ENCODE measurements around the gene NMU.
A peak's percentile ranks its signal among the peaks of the same experiment; 100 is the strongest.
"Not testable (repeated sequence)": the region's sequence is repeated elsewhere in the genome, so short reads cannot be mapped to it uniquely, and the experiment has no call there.

Gene NMU

DNA sequence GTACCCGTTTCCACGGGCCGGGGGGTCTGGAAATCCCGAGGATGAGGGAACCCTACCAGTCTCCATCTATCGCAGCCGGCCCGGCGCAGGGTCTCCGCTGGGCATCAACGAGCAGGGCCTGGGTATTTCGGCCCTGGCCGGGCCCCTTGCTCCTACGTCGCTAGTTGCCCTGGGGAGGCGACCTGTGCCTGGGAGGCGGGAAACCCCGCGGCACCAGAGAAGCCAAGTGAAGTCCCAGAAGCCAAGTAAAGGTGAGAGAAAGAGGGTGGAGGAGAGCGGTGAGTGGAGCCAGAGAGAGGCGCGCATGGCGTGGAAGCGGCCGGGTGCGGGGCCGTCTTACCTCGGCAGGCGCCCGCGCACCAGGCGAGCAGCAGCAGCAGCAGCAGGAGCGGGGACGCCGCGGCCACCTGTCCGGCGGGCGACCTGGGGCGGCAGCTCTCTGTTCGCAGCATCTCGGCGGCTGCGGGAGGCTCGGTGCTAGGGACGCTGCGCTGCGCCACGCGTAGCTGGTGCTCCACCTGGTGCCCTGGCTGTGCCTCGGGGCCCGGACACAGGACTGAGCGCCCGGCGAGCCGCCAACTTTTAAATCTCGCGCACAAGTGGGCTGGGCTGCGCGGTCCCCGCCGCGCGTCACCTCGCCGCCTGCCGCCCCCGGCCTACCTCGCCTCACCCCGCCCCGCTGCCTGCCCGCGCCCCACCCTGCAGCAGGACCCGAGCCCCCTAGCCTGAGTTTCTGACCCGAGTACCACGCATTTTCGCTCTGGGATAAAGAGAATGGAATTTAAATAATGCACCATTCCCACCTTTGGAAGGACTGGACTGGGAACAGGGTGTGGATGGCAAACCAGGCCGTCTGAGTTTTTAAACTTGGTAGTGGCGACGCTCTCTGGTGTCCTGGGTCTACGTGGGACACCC, at the start of gene NMU:
Gene NMU (minus strand): TSS at position 558 of the 915 bp plus-strand sequence. CDS start 106 bp downstream, at position 452.
- DNase-seq: peak; percentile 21

- DNase-seq: no peak
Measured at GRCh38 chr4:55684276-55684675, 48.2 kb upstream of the NMU start.

GRCh38 chr4:55682797-55683196, 46.7 kb upstream of the NMU start:
- not testable (repeated sequence) for DNase-seq

- no peak for DNase-seq
Measured at GRCh38 chr4:55682295-55682694, 46.2 kb upstream of the NMU start.

DNA sequence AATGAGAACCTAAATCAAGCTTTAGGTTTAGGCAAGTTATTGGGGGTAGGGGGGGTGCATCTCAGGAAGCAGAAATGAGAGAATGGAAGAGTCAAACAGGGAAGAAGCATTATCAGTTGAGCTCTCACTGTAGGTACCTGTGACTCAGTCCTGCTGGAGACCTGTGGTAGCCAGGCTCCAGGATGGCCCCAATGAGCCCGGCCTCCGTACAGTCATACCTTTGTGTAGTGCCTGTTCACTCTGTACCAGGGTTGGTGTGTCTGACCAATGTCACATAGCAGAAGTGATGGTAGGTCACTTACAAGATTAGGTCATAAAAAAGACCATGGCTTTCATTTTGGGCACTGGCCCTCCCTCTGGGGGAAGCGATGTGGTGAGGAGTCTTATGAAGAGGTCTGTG, 45.3 kb upstream of the NMU start:
- DNase-seq: no peak

- no peak for DNase-seq
Measured at GRCh38 chr4:55675196-55675793, 39.2 kb upstream of the NMU start.

DNA sequence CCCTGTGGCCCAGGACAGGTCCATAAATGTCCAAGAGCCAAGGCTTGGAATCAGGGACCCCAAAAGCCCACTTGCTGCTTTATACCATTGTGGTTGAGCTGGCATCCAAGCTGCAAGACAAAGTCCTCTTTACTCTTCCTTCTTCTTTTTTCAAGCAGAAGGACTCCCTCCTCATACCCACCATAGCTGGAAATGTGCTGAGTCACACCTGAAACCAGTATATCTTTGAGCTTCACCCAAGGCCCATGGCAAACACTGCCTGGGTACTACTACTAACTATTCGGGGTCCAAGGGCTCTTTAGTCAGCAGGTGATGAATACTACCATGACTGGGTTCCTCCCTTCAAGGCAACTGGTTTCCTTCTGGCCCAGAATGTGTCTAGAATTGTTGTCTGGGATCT, 37.3 kb upstream of the NMU start:
- DNase-seq: no peak

DNA sequence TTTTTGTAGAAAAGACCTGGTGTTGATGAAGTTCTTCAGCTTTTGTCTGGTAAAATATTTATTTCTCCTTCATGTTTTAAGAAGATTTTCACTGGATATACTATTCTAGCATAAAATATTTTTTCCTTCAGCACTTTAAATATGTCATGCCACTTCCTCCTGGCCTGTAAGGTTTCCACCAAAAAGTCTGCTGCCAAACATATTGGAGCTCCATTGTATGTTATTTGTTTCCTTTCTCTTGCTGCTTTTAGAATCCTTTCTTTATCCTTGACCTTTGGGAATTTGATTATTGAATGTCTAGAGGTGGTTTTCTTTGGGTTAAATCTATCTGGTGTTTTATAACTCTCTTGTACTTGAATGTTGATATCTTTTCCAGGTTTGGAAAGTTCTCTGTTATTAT, 35.6 kb upstream of the NMU start:
- no peak for DNase-seq

GRCh38 chr4:55670695-55671094, 34.6 kb upstream of the NMU start:
- DNase-seq: no peak

GRCh38 chr4:55668449-55668848, 32.4 kb upstream of the NMU start:
- DNase-seq: no peak

DNA sequence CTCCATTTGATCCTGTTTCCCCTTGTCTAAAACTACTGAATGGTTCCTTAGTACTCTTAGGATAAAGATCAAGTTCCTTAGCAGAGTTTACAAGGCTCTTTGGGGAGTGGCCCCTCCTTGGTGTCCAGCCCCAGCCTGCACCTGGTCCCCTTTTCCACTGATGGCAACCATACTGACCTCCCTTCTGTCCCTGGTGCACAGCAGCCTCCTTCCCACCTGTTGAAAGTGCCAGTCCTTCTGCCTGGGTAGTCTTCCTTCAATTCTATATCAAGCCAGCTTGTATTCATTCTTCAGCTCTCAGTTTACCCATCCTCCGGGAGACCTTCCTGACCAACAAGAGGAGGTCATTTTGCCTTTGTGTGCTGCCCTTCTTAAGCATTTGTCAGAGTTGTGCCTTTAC, 30.4 kb upstream of the NMU start:
- DNase-seq: no peak

DNA sequence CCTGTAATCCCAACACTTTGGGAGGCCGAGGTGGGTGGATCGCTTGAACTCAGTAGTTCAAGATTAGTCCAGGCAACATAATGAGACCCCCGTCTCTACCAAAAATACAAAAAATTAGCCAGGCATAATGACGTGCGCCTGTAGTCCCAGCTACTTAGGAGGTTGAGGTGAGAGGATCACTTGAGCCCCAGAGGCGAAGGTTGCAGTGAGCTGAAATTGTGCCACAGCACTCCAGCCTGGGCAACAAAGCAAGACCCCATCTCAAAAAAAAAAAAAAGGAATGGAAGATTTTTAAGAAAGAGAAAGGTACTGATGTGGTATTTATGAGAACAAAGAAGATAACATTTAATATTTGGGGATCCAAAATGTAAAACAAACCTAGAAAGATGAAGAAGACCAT, 27.0 kb upstream of the NMU start:
- no peak for DNase-seq

DNA sequence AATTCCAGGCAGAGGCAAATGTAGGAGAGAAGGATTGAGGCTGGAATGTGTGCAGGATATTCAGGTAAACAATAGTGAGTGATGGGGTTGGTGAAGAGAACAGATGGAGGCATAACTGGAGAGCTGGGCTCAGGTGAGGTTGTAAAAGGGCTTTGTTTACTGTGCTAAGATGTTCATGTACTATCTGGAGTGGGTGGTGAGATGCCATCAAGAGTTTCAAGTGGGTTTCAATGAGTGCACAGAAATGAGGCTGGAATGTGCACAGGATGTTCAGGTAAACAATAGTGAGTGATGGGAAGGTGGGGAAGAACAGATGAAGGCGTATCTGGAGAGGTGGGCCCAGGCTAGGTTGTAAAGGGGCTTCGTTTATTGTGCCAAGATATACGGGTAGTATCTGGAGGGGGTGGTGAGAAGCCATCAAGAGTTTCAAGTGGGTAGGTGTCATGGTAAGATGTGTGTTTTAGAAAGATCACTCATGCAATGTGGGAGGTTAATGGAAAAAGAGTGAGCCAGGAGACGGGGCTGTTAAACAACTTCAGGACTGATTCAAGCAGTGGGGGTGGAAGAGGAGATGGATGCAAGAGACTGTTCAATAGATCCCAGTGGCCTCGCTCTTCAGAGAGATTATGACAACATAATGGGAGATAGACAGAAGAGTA, 25.4 kb upstream of the NMU start:
- DNase-seq: no peak

DNA sequence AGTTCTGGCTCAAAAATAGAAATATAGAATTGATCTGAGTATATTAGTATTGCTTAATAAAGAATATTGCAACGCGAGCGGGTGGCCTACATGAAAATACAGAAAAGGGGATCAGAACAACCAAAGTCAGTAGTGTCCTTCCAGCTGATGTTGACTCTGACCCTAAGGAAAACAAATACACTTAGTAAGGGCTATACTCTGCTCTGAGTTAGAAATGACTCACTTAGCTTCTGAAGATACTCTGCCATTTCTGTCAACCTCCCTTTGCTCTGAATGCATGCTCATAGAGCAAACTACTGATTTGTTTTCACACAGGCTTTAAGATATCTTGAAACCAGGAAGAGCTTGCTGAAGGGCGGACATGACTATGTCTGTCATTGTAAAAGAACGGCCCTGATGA, 22.6 kb upstream of the NMU start:
- DNase-seq: no peak

DNA sequence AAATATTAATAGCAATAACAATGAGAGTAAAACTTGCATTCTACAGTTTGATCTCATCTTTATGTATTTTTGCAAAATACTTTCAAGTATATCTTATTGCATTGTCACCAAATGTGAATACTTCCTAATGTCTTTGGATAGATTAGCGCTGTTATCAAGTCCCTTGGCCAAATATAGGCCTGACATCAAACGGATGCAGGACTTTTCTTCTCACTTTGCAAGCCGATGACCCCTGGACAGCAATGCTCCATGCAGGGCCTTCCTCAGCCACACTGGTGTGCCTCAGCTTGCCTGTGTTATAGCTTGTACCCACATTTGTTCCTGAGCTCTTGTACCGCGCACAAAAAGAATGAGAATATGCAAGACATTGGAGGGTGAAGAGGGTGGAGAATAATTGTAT, 18.0 kb upstream of the NMU start:
- DNase-seq: no peak

- no peak for DNase-seq
Measured at GRCh38 chr4:55650483-55650882, 14.4 kb upstream of the NMU start.

DNA sequence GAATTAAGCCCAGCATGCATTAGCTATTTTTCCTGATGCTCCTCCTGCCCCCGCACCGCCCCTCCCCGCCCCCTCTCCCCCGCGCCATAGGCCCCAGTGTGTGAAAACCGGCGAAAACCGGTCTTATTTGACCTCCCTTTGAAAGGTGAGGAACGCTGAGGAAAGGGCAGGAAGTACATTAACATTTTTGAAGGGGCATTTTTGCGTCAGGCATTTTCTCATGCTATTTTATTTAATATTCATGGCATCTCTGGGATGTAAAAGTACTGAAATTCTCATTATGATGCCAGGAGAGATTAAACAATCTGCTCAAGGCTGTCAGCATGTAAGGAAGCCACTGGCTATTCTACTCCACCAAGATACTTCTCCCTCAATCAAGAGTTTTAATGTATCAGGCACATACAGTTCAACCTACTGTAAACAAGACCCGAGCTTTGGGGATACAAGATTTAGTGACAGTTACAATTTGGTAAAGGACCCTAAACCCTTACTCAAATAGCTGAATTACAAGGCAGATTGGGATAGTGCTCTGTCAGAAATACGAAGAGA, 1.2 kb upstream of the NMU start:
- DNase-seq: no peak

- DNase-seq: no peak
Measured at GRCh38 chr4:55636656-55636999, 530 bp upstream of the NMU start.

- no peak for DNase-seq
Measured at GRCh38 chr4:55635282-55635681, 816 bp downstream of the NMU start.

DNA sequence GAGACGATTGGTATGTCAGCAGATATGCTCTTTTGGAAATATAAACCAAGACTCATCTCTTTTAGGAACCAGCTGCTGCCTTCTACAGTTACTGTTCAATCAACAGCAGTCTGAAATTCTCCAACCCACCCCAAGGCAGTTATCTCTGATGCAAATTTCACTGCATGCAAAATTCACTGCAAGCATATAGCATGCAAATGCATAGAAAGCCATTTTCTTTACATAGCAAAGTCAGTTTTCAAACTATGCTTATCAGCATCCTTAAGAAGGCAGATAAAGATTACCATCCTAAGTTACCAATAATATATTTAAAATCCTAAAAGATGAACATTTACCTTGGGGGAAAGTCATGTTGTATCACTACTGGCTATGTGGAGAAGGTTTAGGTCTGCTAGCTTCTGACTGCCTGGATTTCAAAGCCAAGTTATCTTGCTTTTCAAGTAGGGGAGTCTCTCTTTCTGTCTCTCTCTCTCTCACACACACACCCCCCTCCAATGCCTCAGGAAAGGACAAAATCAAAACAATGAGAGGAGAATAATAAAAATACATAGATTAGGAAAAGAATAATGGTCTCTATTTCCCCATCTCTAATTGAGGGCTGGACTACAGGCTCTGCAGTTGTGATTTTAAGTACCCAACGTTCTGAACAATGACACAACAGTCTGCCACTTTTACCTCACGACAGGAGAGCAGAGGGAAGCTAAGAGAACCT, 1.5 kb downstream of the NMU start:
- no peak for DNase-seq

GRCh38 chr4:55633903-55634302, 2.2 kb downstream of the NMU start:
- DNase-seq: no peak

DNA sequence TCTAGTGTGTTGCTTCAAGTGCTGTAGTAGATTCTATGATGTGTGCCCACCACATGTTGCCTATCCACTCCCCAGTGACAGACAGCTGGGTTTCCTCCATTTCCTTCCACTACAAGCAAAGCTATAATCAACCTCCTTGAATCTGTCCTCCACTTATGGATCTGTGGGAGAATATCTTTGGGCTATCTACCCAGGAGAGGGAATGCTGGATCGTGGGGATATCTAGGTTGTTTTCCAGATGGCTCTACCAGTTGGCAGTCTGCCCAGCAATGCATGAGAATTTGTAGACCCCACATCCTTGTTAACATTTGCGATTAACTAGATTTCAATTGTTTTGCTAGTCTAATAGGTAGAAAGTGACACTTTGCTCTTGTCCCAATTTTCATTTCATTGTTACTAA, 10.3 kb downstream of the NMU start:
- no peak for DNase-seq

- DNase-seq: not testable (repeated sequence)
Measured at GRCh38 chr4:55624063-55624462, 12.0 kb downstream of the NMU start.
